PC-3 (cell line): ENCODE data around the gene BEX1.

Source experiments
- EZH2 ChIP-seq: fragments of 300-600 bp; sonication (generic); IDR thresholded peaks from one replicate; pipeline ENCODE4 v1.6.1; 2017; ENCODE audit warnings: antibody characterized with exemption, mild to moderate bottlenecking, low read length; ENCODE audit not compliant: unreplicated experiment
- EZH2phosphoT487 ChIP-seq: fragments of 300-600 bp; sonication (generic); IDR thresholded peaks from 2 replicates; pipeline ENCODE4 v1.6.1; 2018; ENCODE audit warnings: mild to moderate bottlenecking, antibody characterized with exemption, low read length, borderline replicate concordance
- TF ChIP-seq, protein P1 (sequence below): fragments of 300-600 bp; sonication (generic); conservative IDR thresholded peaks from 2 replicates; pipeline ENCODE4 v1.5.1; 2017; ENCODE audit warnings: antibody characterized with exemption, low read depth, mild to moderate bottlenecking, low read length

DNA sequence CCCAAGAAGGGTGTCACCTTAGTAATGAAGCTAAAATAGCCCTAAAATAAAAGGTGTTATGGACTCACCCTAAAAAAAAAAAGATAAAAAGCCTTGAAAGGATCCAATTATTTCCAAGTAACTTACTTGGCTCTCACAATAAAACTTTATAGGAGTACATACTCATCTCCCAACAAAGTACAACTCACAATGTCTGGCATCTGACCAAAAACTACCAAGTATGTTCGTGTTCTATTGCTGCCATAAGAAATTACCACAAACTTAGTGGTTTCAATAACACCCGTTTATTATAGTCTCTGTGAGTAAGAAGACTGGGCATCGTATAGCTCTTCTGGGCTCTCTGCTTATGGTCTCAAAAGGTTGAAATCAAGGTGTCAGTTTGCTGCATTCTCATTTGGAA is 51.0 kb downstream of the BEX1 start:
- TF ChIP-seq, protein P1, sequence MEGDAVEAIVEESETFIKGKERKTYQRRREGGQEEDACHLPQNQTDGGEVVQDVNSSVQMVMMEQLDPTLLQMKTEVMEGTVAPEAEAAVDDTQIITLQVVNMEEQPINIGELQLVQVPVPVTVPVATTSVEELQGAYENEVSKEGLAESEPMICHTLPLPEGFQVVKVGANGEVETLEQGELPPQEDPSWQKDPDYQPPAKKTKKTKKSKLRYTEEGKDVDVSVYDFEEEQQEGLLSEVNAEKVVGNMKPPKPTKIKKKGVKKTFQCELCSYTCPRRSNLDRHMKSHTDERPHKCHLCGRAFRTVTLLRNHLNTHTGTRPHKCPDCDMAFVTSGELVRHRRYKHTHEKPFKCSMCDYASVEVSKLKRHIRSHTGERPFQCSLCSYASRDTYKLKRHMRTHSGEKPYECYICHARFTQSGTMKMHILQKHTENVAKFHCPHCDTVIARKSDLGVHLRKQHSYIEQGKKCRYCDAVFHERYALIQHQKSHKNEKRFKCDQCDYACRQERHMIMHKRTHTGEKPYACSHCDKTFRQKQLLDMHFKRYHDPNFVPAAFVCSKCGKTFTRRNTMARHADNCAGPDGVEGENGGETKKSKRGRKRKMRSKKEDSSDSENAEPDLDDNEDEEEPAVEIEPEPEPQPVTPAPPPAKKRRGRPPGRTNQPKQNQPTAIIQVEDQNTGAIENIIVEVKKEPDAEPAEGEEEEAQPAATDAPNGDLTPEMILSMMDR = no peak
- TF ChIP-seq EZH2 (no peak), EZH2phosphoT487 (no peak)
